CD4-positive, alpha-beta T cell (primary cell): ENCODE data around the gene STAT3. TPM values are rescaled to one million over a fixed set of nuclear protein-coding genes. Genes with fewer than 3 reads are reported as not detected.
A peak's percentile ranks its signal among the peaks of the same experiment; 100 is the strongest.
"Not testable (repeated sequence)": the region's sequence is repeated elsewhere in the genome, so short reads cannot be mapped to it uniquely, and the experiment has no call there.

Source experiments
- ATAC-seq: fragments of 200-7000 bp; cut with Tn5 transposase; one replicate; pipeline ENCODE4 v1.10.0; 2022; ENCODE audit warnings: mild to moderate bottlenecking; ENCODE audit not compliant: poor library complexity
- CTCF ChIA-PET: fragments of 350-600 bp; sonication (Branson Sonifier 250); formaldehyde crosslinking; loops from one replicate; lab custom pipeline; 2021; ENCODE audit warnings: antibody characterized with exemption, inconsistent platforms; lab: Charles Lee
- POLR2A ChIA-PET: fragments of 350-600 bp; sonication (Branson Sonifier 250); formaldehyde crosslinking; loops from one replicate; lab custom pipeline; 2021; ENCODE audit warnings: antibody characterized with exemption, inconsistent platforms; lab: Charles Lee
- DNase-seq, 14 experiments: peaks; one replicate each; pipeline ENCODE4 v3.0.0-alpha.2; 2013 to 2020; ENCODE audit warnings: mixed read lengths in 2 of 14
- H3K27ac ChIP-seq, 2 donors: one replicate each; pipeline versions ENCODE4 v1.5.1 to v1.7.0; 2013; ENCODE audit warnings: low read length in 2 of 2, low read depth in 1 of 2, mild to moderate bottlenecking in 1 of 2
- H3K27me3 ChIP-seq, 2 experiments: 1 replicate in 1 of 2; 2 replicates in 1 of 2; pipeline versions ENCODE4 v1.6.1 to v1.7.0; 2013; ENCODE audit warnings: low read length in 2 of 2, control low read depth in 1 of 2, mild to moderate bottlenecking in 1 of 2, moderate library complexity in 1 of 2; ENCODE audit not compliant: insufficient read depth in 2 of 2, control insufficient read depth in 1 of 2
- H3K36me3 ChIP-seq: one replicate; pipeline ENCODE4 v1.6.1; 2013; ENCODE audit warnings: low read length, control low read depth; ENCODE audit not compliant: insufficient read depth
- H3K4me1 ChIP-seq: one replicate; pipeline ENCODE4 v1.6.1; 2013; ENCODE audit warnings: low read length, control low read depth; ENCODE audit not compliant: insufficient read depth
- H3K4me3 ChIP-seq: one replicate; pipeline ENCODE4 v1.5.1; 2013; ENCODE audit warnings: mild to moderate bottlenecking, low read length, moderate library complexity
- H3K9me3 ChIP-seq, 2 experiments: 1 replicate in 1 of 2; 2 replicates in 1 of 2; pipeline versions ENCODE4 v1.6.1 to v1.7.0; 2013; ENCODE audit warnings: low read length in 2 of 2, mild to moderate bottlenecking in 2 of 2, control low read depth in 1 of 2, moderate library complexity in 1 of 2; ENCODE audit not compliant: control insufficient read depth in 1 of 2, insufficient read depth in 1 of 2
- H3K27ac Mint-ChIP-seq: one replicate; pipeline ENCODE4 v1.8.0; 2020; ENCODE audit warnings: mixed read lengths
- H3K27me3 Mint-ChIP-seq: one replicate; pipeline ENCODE4 v1.8.0; 2021; ENCODE audit warnings: mixed read lengths
- H3K36me3 Mint-ChIP-seq: one replicate; pipeline ENCODE4 v1.8.0; 2021; ENCODE audit warnings: low read depth, mixed read lengths
- H3K4me1 Mint-ChIP-seq: one replicate; pipeline ENCODE4 v1.8.0; 2021; ENCODE audit warnings: low read depth, mixed read lengths
- H3K4me3 Mint-ChIP-seq: one replicate; pipeline ENCODE4 v1.8.0; 2020; ENCODE audit warnings: mild to moderate bottlenecking, mixed read lengths
- H3K9me3 Mint-ChIP-seq: one replicate; pipeline ENCODE4 v1.8.0; 2020; ENCODE audit warnings: mixed read lengths
- CTCF ChIP-seq: fragments of 200-600 bp; IDR thresholded peaks from one replicate; pipeline ENCODE4 v1.8.0; 2022; ENCODE audit warnings: antibody characterized with exemption, mild to moderate bottlenecking
- intact Hi-C, 2 experiments: fragments of 100-400 bp; cut with DNase I in 1 of 2; cut with micrococcal nuclease in 1 of 2; formaldehyde crosslinking; loops; one replicate each; pipeline versions ENCODE4 v1.15.1 to v1.9.0; 2023 to 2025; cut with DNase I, micrococcal nuclease
- total RNA-seq, 174 experiments: library from RNA in 2 of 174; stranded (reverse) in 2 of 174; gene quantifications; one replicate each; pipeline ENCODE4 v1.2.3 and lab custom pipeline; 2021 to 2026

Gene STAT3
- total RNA-seq, 2 experiments from 2014 or later, result 315 to 319 TPM

- peaks cover 71% of the 10 kb centered on the region for H3K36me3 ChIP-seq
- H3K4me1 Mint-ChIP-seq, H3K9me3 Mint-ChIP-seq, H3K27ac Mint-ChIP-seq, H3K9me3 ChIP-seq, H3K4me3 Mint-ChIP-seq, H3K4me3 ChIP-seq, ATAC-seq, CTCF ChIA-PET, H3K27me3 Mint-ChIP-seq, intact Hi-C loops, H3K27ac ChIP-seq, H3K4me1 ChIP-seq, H3K27me3 ChIP-seq, POLR2A ChIA-PET, DNase-seq: not testable (repeated sequence)
- peaks cover 70% of the 10 kb centered on the region for H3K36me3 Mint-ChIP-seq
Observed at GRCh38 chr17:42297775-42298174, 90.5 kb downstream of the STAT3 start.

GRCh38 chr17:42296012-42296411, 92.2 kb downstream of the STAT3 start:
- ChIA-PET POLR2A (interaction anchor here (0.6 kb wide), 2 partner anchors 21 to 54 kb away, joined by 3 read pairs; no protein-coding TSS in a partner anchor), CTCF (interaction anchor here (1.7 kb wide), 1 partner anchor 74 kb away, joined by 7 read pairs; no protein-coding TSS in a partner anchor)
- DNase-seq, result no peak
- Histone ChIP-seq H3K4me1 (peaks cover under 1% of the 10 kb centered on the region), H3K9me3 (no peaks in the 10 kb centered on the region), H3K36me3 (peaks cover 61% of the 10 kb centered on the region), H3K27ac (no peak overlapping the region), H3K4me3 (no peak overlapping the region), H3K27me3 (no peaks in the 10 kb centered on the region)
- H3K4me3 Mint-ChIP-seq, result no peak overlapping the region
- no peak for ATAC-seq
- H3K36me3 Mint-ChIP-seq, result peaks cover 70% of the 10 kb centered on the region
- H3K27ac Mint-ChIP-seq, result no peak overlapping the region
- no peaks in the 10 kb centered on the region for H3K27me3 Mint-ChIP-seq
- peaks cover 15% of the 10 kb centered on the region for H3K4me1 Mint-ChIP-seq
- intact Hi-C loops, result no loop called here
- no peaks in the 10 kb centered on the region for H3K9me3 Mint-ChIP-seq
- no peak for TF ChIP-seq CTCF

GRCh38 chr17:42294469-42295398, 93.5 kb downstream of the STAT3 start:
- Histone ChIP-seq H3K4me1 (peaks cover 14% of the 10 kb centered on the region), H3K9me3 (no peaks in the 10 kb centered on the region), H3K27me3 (no peaks in the 10 kb centered on the region), H3K4me3 (no peak overlapping the region), H3K27ac (no peak overlapping the region), H3K36me3 (peaks cover 68% of the 10 kb centered on the region)
- no peaks in the 10 kb centered on the region for H3K27me3 Mint-ChIP-seq
- TF ChIP-seq CTCF, result no peak
- ChIA-PET CTCF (no interaction called here), POLR2A (interaction anchor here (0.8 kb wide), 2 partner anchors 44 to 94 kb away, joined by 3 to 4 read pairs; partner anchors contain the start of gene STAT3)
- H3K27ac Mint-ChIP-seq, result peak overlapping the region; percentile 59
- no peak for ATAC-seq
- peak in 1 of 14 experiments; percentile 0 for DNase-seq
- intact Hi-C loops, result no loop called here
- H3K4me1 Mint-ChIP-seq, result peaks cover 25% of the 10 kb centered on the region
- no peaks in the 10 kb centered on the region for H3K9me3 Mint-ChIP-seq
- peaks cover 77% of the 10 kb centered on the region for H3K36me3 Mint-ChIP-seq
- no peak overlapping the region for H3K4me3 Mint-ChIP-seq
